Measurements from ENCODE around the gene FOXA1.

DNA sequence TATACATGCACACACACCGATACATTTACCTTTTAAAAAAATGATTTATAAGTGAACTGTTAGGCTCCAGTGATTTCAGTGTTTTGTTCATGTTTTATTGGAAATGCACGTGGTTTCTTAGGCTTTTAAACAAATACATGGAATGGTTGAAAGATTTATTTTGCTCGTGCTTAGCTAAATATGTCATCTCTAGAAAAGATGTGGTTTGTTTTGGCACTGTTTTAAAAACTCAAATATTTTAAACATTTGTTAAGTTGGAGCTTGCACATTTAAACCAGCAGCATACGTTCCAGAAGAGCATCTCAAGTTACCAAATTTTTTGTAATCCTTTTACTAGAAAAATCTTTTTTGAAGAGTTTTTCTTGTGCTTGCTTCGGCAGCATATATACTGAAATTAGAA is 44.5 kb downstream of the FOXA1 start:
- TF ChIP-seq, protein P1, sequence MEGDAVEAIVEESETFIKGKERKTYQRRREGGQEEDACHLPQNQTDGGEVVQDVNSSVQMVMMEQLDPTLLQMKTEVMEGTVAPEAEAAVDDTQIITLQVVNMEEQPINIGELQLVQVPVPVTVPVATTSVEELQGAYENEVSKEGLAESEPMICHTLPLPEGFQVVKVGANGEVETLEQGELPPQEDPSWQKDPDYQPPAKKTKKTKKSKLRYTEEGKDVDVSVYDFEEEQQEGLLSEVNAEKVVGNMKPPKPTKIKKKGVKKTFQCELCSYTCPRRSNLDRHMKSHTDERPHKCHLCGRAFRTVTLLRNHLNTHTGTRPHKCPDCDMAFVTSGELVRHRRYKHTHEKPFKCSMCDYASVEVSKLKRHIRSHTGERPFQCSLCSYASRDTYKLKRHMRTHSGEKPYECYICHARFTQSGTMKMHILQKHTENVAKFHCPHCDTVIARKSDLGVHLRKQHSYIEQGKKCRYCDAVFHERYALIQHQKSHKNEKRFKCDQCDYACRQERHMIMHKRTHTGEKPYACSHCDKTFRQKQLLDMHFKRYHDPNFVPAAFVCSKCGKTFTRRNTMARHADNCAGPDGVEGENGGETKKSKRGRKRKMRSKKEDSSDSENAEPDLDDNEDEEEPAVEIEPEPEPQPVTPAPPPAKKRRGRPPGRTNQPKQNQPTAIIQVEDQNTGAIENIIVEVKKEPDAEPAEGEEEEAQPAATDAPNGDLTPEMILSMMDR (IDR thresholded peaks at IDR 0.05; ENCODE audit: low read depth, low read length, missing input control) = no peak
- TF ChIP-seq REST (IDR thresholded peaks at IDR 0.05) = no peak
- TF ChIP-seq SP1 (IDR thresholded peaks at IDR 0.05) = no peak
- TF ChIP-seq, protein P2, sequence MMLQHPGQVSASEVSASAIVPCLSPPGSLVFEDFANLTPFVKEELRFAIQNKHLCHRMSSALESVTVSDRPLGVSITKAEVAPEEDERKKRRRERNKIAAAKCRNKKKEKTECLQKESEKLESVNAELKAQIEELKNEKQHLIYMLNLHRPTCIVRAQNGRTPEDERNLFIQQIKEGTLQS (IDR thresholded peaks at IDR 0.05) = no peak
- TF ChIP-seq MAX (IDR thresholded peaks at IDR 0.05) = no peak
- TF ChIP-seq RAD21 (IDR thresholded peaks at IDR 0.05) = no peak
- TF ChIP-seq TAF1 (conservative IDR thresholded peaks at IDR 0.05) = no peak
- no peak for TF ChIP-seq EGR1 (IDR thresholded peaks at IDR 0.05; ENCODE audit: low read depth in 2 of 2)
- TF ChIP-seq FOXA1 (IDR thresholded peaks at IDR 0.05) = no peak

Data from liver (tissue), 3 donors.